Progenitor cell of endocrine pancreas (in vitro differentiated cells): ENCODE measurements around the gene GLRX. TPM values are rescaled to one million over a fixed set of nuclear protein-coding genes. Genes with fewer than 3 reads are reported as not detected.

ENCODE experiments used
- DNase-seq: peaks from one replicate; pipeline ENCODE4 v3.0.0; 2021; ENCODE audit warnings: low spot score; ENCODE audit not compliant: unreplicated experiment
- H3K27ac Mint-ChIP-seq: 2 replicates; pipeline ENCODE4 v1.8.0; 2021; ENCODE audit warnings: mild to moderate bottlenecking, moderate library complexity, mixed read lengths
- H3K27me3 Mint-ChIP-seq: 2 replicates; pipeline ENCODE4 v1.8.0; 2021; ENCODE audit warnings: mixed read lengths
- H3K36me3 Mint-ChIP-seq: 2 replicates; pipeline ENCODE4 v1.8.0; 2022; ENCODE audit warnings: mixed read lengths; ENCODE audit not compliant: insufficient read depth
- H3K4me1 Mint-ChIP-seq: 2 replicates; pipeline ENCODE4 v1.8.0; 2021; ENCODE audit warnings: low read depth, mixed read lengths
- H3K4me3 Mint-ChIP-seq: 2 replicates; pipeline ENCODE4 v1.8.0; 2021; ENCODE audit warnings: low read depth, mild to moderate bottlenecking, moderate library complexity, mixed read lengths
- H3K9me3 Mint-ChIP-seq: 2 replicates; pipeline ENCODE4 v1.8.0; 2021; ENCODE audit warnings: low read depth, mixed read lengths
- total RNA-seq: library from RNA; stranded (reverse); gene quantifications from 2 replicates; pipeline ENCODE4 v1.2.1, GENCODE V29; 2021
- TF ChIP-seq, protein P1 (sequence below): fragments of 200-600 bp; sonication (generic); IDR thresholded peaks from one replicate; pipeline ENCODE4 v1.5.0; 2021; ENCODE audit warnings: antibody characterized with exemption, mild to moderate bottlenecking; ENCODE audit not compliant: unreplicated experiment

The GLRX gene
- total RNA-seq, 1 donor from 2014 or later, result 12.7 TPM

DNA sequence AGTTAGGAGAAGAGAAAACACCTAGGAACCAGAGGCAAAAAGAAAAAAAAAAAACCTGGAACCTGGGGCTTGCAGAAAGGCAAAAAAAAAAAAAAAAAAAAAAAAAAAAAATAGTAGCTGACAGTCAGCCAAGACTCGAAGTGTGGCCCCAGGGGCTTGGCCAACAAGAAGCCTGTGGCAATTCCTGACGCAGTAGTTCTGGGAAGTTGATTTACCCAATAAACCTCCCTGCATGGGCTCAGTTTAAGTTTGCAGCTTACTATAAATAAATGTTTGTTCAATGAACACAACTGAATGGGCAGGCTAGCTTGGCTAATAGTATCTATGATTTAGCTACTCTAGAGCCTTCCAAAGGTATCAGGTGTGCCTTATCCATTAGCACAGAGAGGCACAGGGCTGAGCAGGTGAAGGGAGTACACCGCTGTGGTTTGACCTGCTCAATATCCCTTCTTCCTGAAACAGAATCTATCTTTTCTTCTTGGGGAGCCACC, 21.3 kb upstream of the GLRX start:
- no peak overlapping the region for H3K4me3 Mint-ChIP-seq
- TF ChIP-seq, protein P1, sequence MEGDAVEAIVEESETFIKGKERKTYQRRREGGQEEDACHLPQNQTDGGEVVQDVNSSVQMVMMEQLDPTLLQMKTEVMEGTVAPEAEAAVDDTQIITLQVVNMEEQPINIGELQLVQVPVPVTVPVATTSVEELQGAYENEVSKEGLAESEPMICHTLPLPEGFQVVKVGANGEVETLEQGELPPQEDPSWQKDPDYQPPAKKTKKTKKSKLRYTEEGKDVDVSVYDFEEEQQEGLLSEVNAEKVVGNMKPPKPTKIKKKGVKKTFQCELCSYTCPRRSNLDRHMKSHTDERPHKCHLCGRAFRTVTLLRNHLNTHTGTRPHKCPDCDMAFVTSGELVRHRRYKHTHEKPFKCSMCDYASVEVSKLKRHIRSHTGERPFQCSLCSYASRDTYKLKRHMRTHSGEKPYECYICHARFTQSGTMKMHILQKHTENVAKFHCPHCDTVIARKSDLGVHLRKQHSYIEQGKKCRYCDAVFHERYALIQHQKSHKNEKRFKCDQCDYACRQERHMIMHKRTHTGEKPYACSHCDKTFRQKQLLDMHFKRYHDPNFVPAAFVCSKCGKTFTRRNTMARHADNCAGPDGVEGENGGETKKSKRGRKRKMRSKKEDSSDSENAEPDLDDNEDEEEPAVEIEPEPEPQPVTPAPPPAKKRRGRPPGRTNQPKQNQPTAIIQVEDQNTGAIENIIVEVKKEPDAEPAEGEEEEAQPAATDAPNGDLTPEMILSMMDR, result no peak
- no peak for DNase-seq

DNA sequence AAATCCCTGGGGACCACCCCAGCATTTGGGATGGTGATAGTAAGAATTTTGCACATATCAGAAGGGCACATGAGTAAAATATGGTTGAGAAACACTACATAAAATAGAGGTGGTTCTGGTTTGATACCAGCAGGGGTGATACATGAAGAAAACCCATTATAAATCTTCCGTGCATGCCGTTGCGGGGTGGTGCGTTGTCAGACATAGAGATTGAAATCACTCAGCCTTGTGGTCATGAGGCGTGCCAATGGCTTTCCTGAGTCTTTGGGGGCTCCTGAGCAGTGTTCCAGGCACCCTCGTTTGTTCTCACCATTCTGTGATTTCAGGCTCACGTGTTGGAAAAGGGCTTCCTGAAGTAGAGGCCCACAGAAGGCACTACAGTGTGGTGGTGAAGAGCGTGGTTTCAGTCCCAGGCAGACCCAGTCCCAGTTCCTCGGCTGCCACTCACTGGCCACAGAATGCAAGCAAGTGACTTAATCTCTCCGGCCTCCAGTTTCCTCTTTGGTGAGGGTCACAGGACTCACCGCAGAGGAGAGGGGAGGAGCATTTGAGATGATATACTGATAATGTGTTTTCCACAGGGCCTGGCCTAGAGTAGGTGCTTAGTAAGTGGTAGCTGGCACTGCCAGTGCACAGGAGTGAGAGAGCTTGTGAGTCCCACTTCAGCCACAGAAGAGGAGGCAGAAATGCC, 20.5 kb upstream of the GLRX start:
- peaks cover 3% of the 10 kb centered on the region for H3K4me1 Mint-ChIP-seq
- no peak overlapping the region for H3K4me3 Mint-ChIP-seq

More for the DNA sequence above, 21.3 kb upstream of the GLRX start:
- H3K27me3 Mint-ChIP-seq, result peaks cover 6% of the 10 kb centered on the region
- H3K9me3 Mint-ChIP-seq, result no peaks in the 10 kb centered on the region
- no peak overlapping the region for H3K27ac Mint-ChIP-seq
- no peaks in the 10 kb centered on the region for H3K36me3 Mint-ChIP-seq
- peaks cover 3% of the 10 kb centered on the region for H3K4me1 Mint-ChIP-seq

GRCh38 chr5:95841914-95842812, 19.6 kb upstream of the GLRX start:
- Mint-ChIP-seq H3K4me3 (no peak overlapping the region), H3K4me1 (peaks cover 3% of the 10 kb centered on the region), H3K9me3 (no peaks in the 10 kb centered on the region), H3K36me3 (no peaks in the 10 kb centered on the region), H3K27ac (no peak overlapping the region), H3K27me3 (peaks cover 6% of the 10 kb centered on the region)
- DNase-seq, result no peak
- TF ChIP-seq, protein P1, result no peak

More for the DNA sequence above, 20.5 kb upstream of the GLRX start:
- no peaks in the 10 kb centered on the region for H3K9me3 Mint-ChIP-seq
- no peak overlapping the region for H3K27ac Mint-ChIP-seq
- TF ChIP-seq, protein P1, result no peak
- peaks cover 6% of the 10 kb centered on the region for H3K27me3 Mint-ChIP-seq
- DNase-seq, result no peak
- H3K36me3 Mint-ChIP-seq, result no peaks in the 10 kb centered on the region

GRCh38 chr5:95840956-95841705, 18.6 kb upstream of the GLRX start:
- TF ChIP-seq, protein P1, result no peak
- Mint-ChIP-seq H3K9me3 (no peaks in the 10 kb centered on the region), H3K36me3 (no peaks in the 10 kb centered on the region), H3K27me3 (peaks cover 6% of the 10 kb centered on the region), H3K4me3 (no peak overlapping the region), H3K27ac (no peak overlapping the region), H3K4me1 (peaks cover 3% of the 10 kb centered on the region)
- no peak for DNase-seq

GRCh38 chr5:95839658-95840057, 17.1 kb upstream of the GLRX start:
- H3K9me3 Mint-ChIP-seq, result no peaks in the 10 kb centered on the region
- no peak for DNase-seq
- peaks cover 3% of the 10 kb centered on the region for H3K4me1 Mint-ChIP-seq
- peaks cover 6% of the 10 kb centered on the region for H3K27me3 Mint-ChIP-seq
- no peak overlapping the region for H3K27ac Mint-ChIP-seq
- H3K4me3 Mint-ChIP-seq, result no peak overlapping the region
- TF ChIP-seq, protein P1, result no peak
- H3K36me3 Mint-ChIP-seq, result no peaks in the 10 kb centered on the region
